Measurements from ENCODE around the gene USP15. TPM values are rescaled to one million over a fixed set of nuclear protein-coding genes. Genes with fewer than 3 reads are reported as not detected.

USP15 gene
- total RNA-seq, 1 experiment from 2014 or later: 25.8 TPM

GRCh38 chr12:62299617-62300016, 39.4 kb downstream of the USP15 start:
- Histone ChIP-seq H3K27ac (no peak overlapping the region), H3K4me2 (no peak overlapping the region), H3K36me3 (ENCODE audit: low read depth) (peaks cover 21% of the 10 kb centered on the region), H4K20me1 (ENCODE audit: insufficient read depth) (no peaks in the 10 kb centered on the region), H3K9me3 (ENCODE audit: insufficient read depth, low read depth) (no peaks in the 10 kb centered on the region; the same call in none of the 2 replicates), H3K4me1 (replicated peaks; ENCODE audit: insufficient read depth) (no peaks in the 10 kb centered on the region), H3K4me3 (no peak overlapping the region), H3K9me2 (ENCODE audit: insufficient read depth) (no peaks in the 10 kb centered on the region), H2AFZ (no peak overlapping the region), H3K27me3 (ENCODE audit: insufficient read depth, low read depth) (no peaks in the 10 kb centered on the region), H3K79me2 (ENCODE audit: low read depth) (0 out of 2 replicates have a peak, but pooled peaks cover 7% of the 10 kb centered on the region), H3F3A (ENCODE audit: insufficient read depth, low read depth) (no peaks in the 10 kb centered on the region)
- POLR2A ChIA-PET (ENCODE audit: unreplicated experiment): no interaction called here
- no peak for DNase-seq
- intact Hi-C loops (cut with micrococcal nuclease; ENCODE audit: unreplicated experiment): no loop called here
- BruUV-seq (replicated peaks): no TSS peak
- CTCF ChIA-PET: no interaction called here
- TF ChIP-seq CTCF (conservative IDR thresholded peaks at IDR 0.05): no peak
- no peak for TF ChIP-seq EZH2 (IDR thresholded peaks at IDR 0.05; ENCODE audit: low read depth)

- H3K4me1 ChIP-seq (replicated peaks; ENCODE audit: insufficient read depth): no peaks in the 10 kb centered on the region
- ChIA-PET CTCF (no interaction called here), POLR2A (ENCODE audit: unreplicated experiment) (no interaction called here)
- H3K36me3 ChIP-seq (ENCODE audit: low read depth): peaks cover 21% of the 10 kb centered on the region
- no peaks in the 10 kb centered on the region for H3K27me3 ChIP-seq (ENCODE audit: insufficient read depth, low read depth)
- H3K9me2 ChIP-seq (ENCODE audit: insufficient read depth): no peaks in the 10 kb centered on the region
- TF ChIP-seq CTCF (conservative IDR thresholded peaks at IDR 0.05) (no peak), EZH2 (IDR thresholded peaks at IDR 0.05; ENCODE audit: low read depth) (no peak)
- no peaks in the 10 kb centered on the region; the same call in none of the 2 replicates for H3K9me3 ChIP-seq (ENCODE audit: insufficient read depth, low read depth)
- no TSS peak for BruUV-seq (replicated peaks)
- H3K4me2 ChIP-seq: no peak overlapping the region
- no peak overlapping the region for H3K27ac ChIP-seq
- no peak overlapping the region for H2AFZ ChIP-seq
- intact Hi-C loops (cut with micrococcal nuclease; ENCODE audit: unreplicated experiment): no loop called here
- no peaks in the 10 kb centered on the region for H4K20me1 ChIP-seq (ENCODE audit: insufficient read depth)
- no peaks in the 10 kb centered on the region for H3F3A ChIP-seq (ENCODE audit: insufficient read depth, low read depth)
- no peak overlapping the region for H3K4me3 ChIP-seq
- H3K79me2 ChIP-seq (ENCODE audit: low read depth): 0 out of 2 replicates have a peak, but pooled peaks cover 7% of the 10 kb centered on the region
- DNase-seq: no peak
Observed at GRCh38 chr12:62301080-62301798, 41.0 kb downstream of the USP15 start.

- CTCF ChIA-PET: no interaction called here
- Histone ChIP-seq H2AFZ (no peak overlapping the region), H3K9me2 (ENCODE audit: insufficient read depth) (no peaks in the 10 kb centered on the region), H3K27me3 (ENCODE audit: insufficient read depth, low read depth) (no peaks in the 10 kb centered on the region), H3F3A (ENCODE audit: insufficient read depth, low read depth) (no peaks in the 10 kb centered on the region), H3K9me3 (ENCODE audit: insufficient read depth, low read depth) (no peaks in the 10 kb centered on the region; the same call in none of the 2 replicates), H3K79me2 (ENCODE audit: low read depth) (0 out of 2 replicates have a peak, but pooled peaks cover 7% of the 10 kb centered on the region), H3K4me1 (replicated peaks; ENCODE audit: insufficient read depth) (no peaks in the 10 kb centered on the region), H4K20me1 (ENCODE audit: insufficient read depth) (no peaks in the 10 kb centered on the region), H3K4me2 (no peak overlapping the region), H3K4me3 (no peak overlapping the region), H3K27ac (no peak overlapping the region), H3K36me3 (ENCODE audit: low read depth) (peaks cover 21% of the 10 kb centered on the region)
- POLR2A ChIA-PET (ENCODE audit: unreplicated experiment): no interaction called here
- TF ChIP-seq CTCF (conservative IDR thresholded peaks at IDR 0.05) (no peak), EZH2 (IDR thresholded peaks at IDR 0.05; ENCODE audit: low read depth) (no peak)
- intact Hi-C loops (cut with micrococcal nuclease; ENCODE audit: unreplicated experiment): no loop called here
- DNase-seq: no peak
- no TSS peak for BruUV-seq (replicated peaks)
Observed at GRCh38 chr12:62301799-62302133, 41.6 kb downstream of the USP15 start.

Measured in PC-9 (cell line).